GM12875 (cell line): ENCODE measurements around the gene ADAMTSL3.
"Not testable (repeated sequence)": the region's sequence is repeated elsewhere in the genome, so short reads cannot be mapped to it uniquely, and the experiment has no call there.

ENCODE experiments used
- H3K4me3 ChIP-seq: one replicate; pipeline ENCODE4 v1.5.1; 2011; ENCODE audit warnings: low read depth, low read length, control low read depth
- CTCF ChIP-seq: IDR thresholded peaks from 2 replicates; pipeline ENCODE4 v1.5.1; 2011; ENCODE audit warnings: low read depth, mild to moderate bottlenecking, control low read depth, inconsistent platforms, low read length, moderate library complexity, borderline replicate concordance; ENCODE audit not compliant: insufficient read depth

Gene ADAMTSL3

GRCh38 chr15:84082739-84083138, 428.8 kb downstream of the ADAMTSL3 start:
- TF ChIP-seq CTCF, result no peak
- no peak overlapping the region for H3K4me3 ChIP-seq

GRCh38 chr15:84086071-84086470, 432.1 kb downstream of the ADAMTSL3 start:
- not testable (repeated sequence) for H3K4me3 ChIP-seq
